ENCODE results near the gene DPYD. TPM values are rescaled to one million over a fixed set of nuclear protein-coding genes. Genes with fewer than 3 reads are reported as not detected.

The DPYD gene
- total RNA-seq, 2 experiments from 2014 or later, result 34.4 to 35.9 TPM

- Mint-ChIP-seq H3K27me3 (no peaks in the 10 kb centered on the region), H3K27ac (no peak overlapping the region), H3K36me3 (ENCODE audit: low read depth) (peaks cover 42% of the 10 kb centered on the region), H3K4me1 (ENCODE audit: low read depth) (no peaks in the 10 kb centered on the region), H3K9me3 (no peaks in the 10 kb centered on the region), H3K4me3 (no peak overlapping the region)
- ChIA-PET POLR2A (no interaction called here), CTCF (no interaction called here)
- DNase-seq (no peak), ATAC-seq (ENCODE audit: poor library complexity) (no peak)
- no peak for TF ChIP-seq CTCF (IDR thresholded peaks at IDR 0.05)
- intact Hi-C loops (cut with DNase I, micrococcal nuclease), result no loop called here
- no peaks in the 10 kb centered on the region for H3K36me3 ChIP-seq (ENCODE audit: insufficient read depth, low read length)
- H3K9me3 ChIP-seq (ENCODE audit: control insufficient read depth in 1 of 2, insufficient read depth in 1 of 2, low read length in 2 of 2), result no peaks in the 10 kb centered on the region
- H3K27me3 ChIP-seq (ENCODE audit: control insufficient read depth in 1 of 2, insufficient read depth in 2 of 2, low read length in 2 of 2), result no peaks in the 10 kb centered on the region
- H3K27ac ChIP-seq (ENCODE audit: low read depth in 1 of 2, low read length in 2 of 2), result no peak overlapping the region
- H3K4me3 ChIP-seq (ENCODE audit: low read length), result no peak overlapping the region
- H3K4me1 ChIP-seq (ENCODE audit: insufficient read depth, low read length), result no peaks in the 10 kb centered on the region
Observed at GRCh38 chr1:97077221-97077620, 843.6 kb downstream of the DPYD start.

- no peak overlapping the region for H3K4me3 Mint-ChIP-seq
- ATAC-seq (ENCODE audit: poor library complexity) (no peak), DNase-seq (no peak)
- H3K27ac Mint-ChIP-seq, result no peak overlapping the region
- Histone ChIP-seq H3K36me3 (ENCODE audit: insufficient read depth, low read length) (no peaks in the 10 kb centered on the region), H3K27ac (ENCODE audit: low read depth in 1 of 2, low read length in 2 of 2) (no peak overlapping the region), H3K27me3 (ENCODE audit: control insufficient read depth in 1 of 2, insufficient read depth in 2 of 2, low read length in 2 of 2) (no peaks in the 10 kb centered on the region), H3K9me3 (ENCODE audit: control insufficient read depth in 1 of 2, insufficient read depth in 1 of 2, low read length in 2 of 2) (no peaks in the 10 kb centered on the region), H3K4me1 (ENCODE audit: insufficient read depth, low read length) (no peaks in the 10 kb centered on the region), H3K4me3 (ENCODE audit: low read length) (no peak overlapping the region)
- peaks cover 22% of the 10 kb centered on the region for H3K36me3 Mint-ChIP-seq (ENCODE audit: low read depth)
- no peaks in the 10 kb centered on the region for H3K27me3 Mint-ChIP-seq
- H3K4me1 Mint-ChIP-seq (ENCODE audit: low read depth), result no peaks in the 10 kb centered on the region
- intact Hi-C loops (cut with DNase I, micrococcal nuclease), result no loop called here
- TF ChIP-seq CTCF (IDR thresholded peaks at IDR 0.05), result no peak
- CTCF ChIA-PET, result no interaction called here
- no peaks in the 10 kb centered on the region for H3K9me3 Mint-ChIP-seq
- POLR2A ChIA-PET, result no interaction called here
Observed at GRCh38 chr1:97074771-97075170, 846.1 kb downstream of the DPYD start.

- Mint-ChIP-seq H3K4me1 (ENCODE audit: low read depth) (no peaks in the 10 kb centered on the region), H3K27ac (no peak overlapping the region), H3K27me3 (no peaks in the 10 kb centered on the region), H3K4me3 (no peak overlapping the region), H3K36me3 (ENCODE audit: low read depth) (peaks cover 13% of the 10 kb centered on the region), H3K9me3 (no peaks in the 10 kb centered on the region)
- DNase-seq, result no peak
- Histone ChIP-seq H3K4me1 (ENCODE audit: insufficient read depth, low read length) (no peaks in the 10 kb centered on the region), H3K9me3 (ENCODE audit: control insufficient read depth in 1 of 2, insufficient read depth in 1 of 2, low read length in 2 of 2) (no peaks in the 10 kb centered on the region), H3K36me3 (ENCODE audit: insufficient read depth, low read length) (no peaks in the 10 kb centered on the region), H3K4me3 (ENCODE audit: low read length) (no peak overlapping the region), H3K27me3 (ENCODE audit: control insufficient read depth in 1 of 2, insufficient read depth in 2 of 2, low read length in 2 of 2) (no peaks in the 10 kb centered on the region), H3K27ac (ENCODE audit: low read depth in 1 of 2, low read length in 2 of 2) (no peak overlapping the region)
- TF ChIP-seq CTCF (IDR thresholded peaks at IDR 0.05), result no peak
- ChIA-PET CTCF (no interaction called here), POLR2A (no interaction called here)
- intact Hi-C loops (cut with DNase I, micrococcal nuclease), result no loop called here
- ATAC-seq (ENCODE audit: poor library complexity), result no peak
Observed at GRCh38 chr1:97073936-97074335, 846.9 kb downstream of the DPYD start.

All from CD4-positive, alpha-beta T cell (primary cell).